Muscle of leg (tissue), 11 donors: ENCODE data around the gene MYLK4. TPM values are rescaled to one million over a fixed set of nuclear protein-coding genes. Genes with fewer than 3 reads are reported as not detected.

Experiments used
- DNase-seq: peaks from one replicate; pipeline ENCODE4 v3.0.0; 2013
- H3K27ac ChIP-seq: one replicate; pipeline ENCODE4 v1.5.1; 2013; ENCODE audit warnings: mild to moderate bottlenecking, low read length, control low read depth
- H3K27me3 ChIP-seq: one replicate; pipeline ENCODE4 v1.6.1; 2013; ENCODE audit warnings: low read length; ENCODE audit not compliant: control insufficient read depth, insufficient read depth
- H3K36me3 ChIP-seq: one replicate; pipeline ENCODE4 v1.6.1; 2013; ENCODE audit warnings: low read length; ENCODE audit not compliant: control insufficient read depth, insufficient read depth
- H3K4me1 ChIP-seq: one replicate; pipeline ENCODE4 v1.6.1; 2013; ENCODE audit warnings: low read length; ENCODE audit not compliant: control insufficient read depth, insufficient read depth
- H3K4me3 ChIP-seq: one replicate; pipeline ENCODE4 v1.5.1; 2013; ENCODE audit warnings: low read length, control low read depth
- H3K9me3 ChIP-seq: replicated peaks from 2 replicates; pipeline ENCODE4 v1.6.1; 2013; ENCODE audit warnings: low read depth, low read length; ENCODE audit not compliant: control insufficient read depth
- WGBS: methylation state at CpG from one replicate; pipeline ENCODE4 v1.1.5; 2013; ENCODE audit warnings: missing lambda C conversion rate; ENCODE audit not compliant: insufficient coverage; 5-methylcytosine and 5-hydroxymethylcytosine counted together
- polyA plus RNA-seq, 8 donors: library from polyadenylated mRNA; unstranded; fragments of 120-200 nt; gene quantifications; one replicate each; pipeline versions ENCODE4 v1.2.1 to v1.2.3, GENCODE V29; 2013; ENCODE audit warnings: inconsistent platforms in 1 of 8, low replicate concordance in 1 of 8; ENCODE audit not compliant: insufficient read length in 8 of 8, insufficient read depth in 1 of 8
- total RNA-seq: library from RNA; stranded (reverse); fragments of 120-200 nt; gene quantifications from one replicate; pipeline ENCODE4 v1.2.4, GENCODE V29; 2013

MYLK4 gene
- total and polyA plus RNA-seq, 9 donors, result 6.1 to 12.1 (median 10.6) TPM

GRCh38 chr6:2712102-2712501, 38.6 kb downstream of the MYLK4 start:
- WGBS, result 72% methylated on average over 2 of the region's 5 CpGs
- Histone ChIP-seq H3K27me3 (no peaks in the 10 kb centered on the region), H3K9me3 (no peaks in the 10 kb centered on the region), H3K27ac (no peak overlapping the region), H3K4me3 (no peak overlapping the region), H3K4me1 (no peaks in the 10 kb centered on the region), H3K36me3 (no peaks in the 10 kb centered on the region)
- no peak for DNase-seq

DNA sequence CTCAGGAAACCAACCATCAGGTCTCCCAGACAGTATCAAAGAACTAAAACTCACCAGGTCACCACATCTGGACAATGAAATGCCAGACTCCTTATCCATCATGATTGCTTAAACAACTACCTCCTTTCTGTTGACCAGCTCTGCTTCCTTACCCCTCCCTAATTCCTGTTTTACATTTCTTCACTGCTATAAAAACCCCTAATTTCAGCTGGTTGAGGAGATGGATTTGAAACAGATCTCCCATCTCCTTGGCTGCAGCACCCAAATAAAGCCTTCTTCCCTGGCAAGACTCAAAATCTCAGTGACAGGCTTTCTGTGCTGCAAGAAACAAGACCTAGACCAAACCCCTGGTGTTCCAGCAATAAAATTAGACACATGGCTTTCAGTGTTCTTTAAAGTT, 40.3 kb downstream of the MYLK4 start:
- Histone ChIP-seq H3K27me3 (no peaks in the 10 kb centered on the region), H3K9me3 (no peaks in the 10 kb centered on the region), H3K4me3 (no peak overlapping the region), H3K36me3 (no peaks in the 10 kb centered on the region), H3K27ac (no peak overlapping the region), H3K4me1 (no peaks in the 10 kb centered on the region)
- DNase-seq, result no peak

- H3K36me3 ChIP-seq, result no peaks in the 10 kb centered on the region
- no peaks in the 10 kb centered on the region for H3K9me3 ChIP-seq
- H3K27me3 ChIP-seq, result no peaks in the 10 kb centered on the region
- no peak for DNase-seq
- no peak overlapping the region for H3K27ac ChIP-seq
- H3K4me1 ChIP-seq, result no peaks in the 10 kb centered on the region
- no peak overlapping the region for H3K4me3 ChIP-seq
- WGBS, result no CpG with 5 or more reads among the region's 5 CpGs
Observed at GRCh38 chr6:2708456-2708855, 42.3 kb downstream of the MYLK4 start.

GRCh38 chr6:2706558-2706957, 44.2 kb downstream of the MYLK4 start:
- no peak overlapping the region for H3K27ac ChIP-seq
- 40% methylated on average over 3 of the region's 7 CpGs for WGBS
- no peak for DNase-seq
- H3K4me1 ChIP-seq, result no peaks in the 10 kb centered on the region
- H3K27me3 ChIP-seq, result no peaks in the 10 kb centered on the region
- H3K4me3 ChIP-seq, result no peak overlapping the region
- no peaks in the 10 kb centered on the region for H3K9me3 ChIP-seq
- no peaks in the 10 kb centered on the region for H3K36me3 ChIP-seq

DNA sequence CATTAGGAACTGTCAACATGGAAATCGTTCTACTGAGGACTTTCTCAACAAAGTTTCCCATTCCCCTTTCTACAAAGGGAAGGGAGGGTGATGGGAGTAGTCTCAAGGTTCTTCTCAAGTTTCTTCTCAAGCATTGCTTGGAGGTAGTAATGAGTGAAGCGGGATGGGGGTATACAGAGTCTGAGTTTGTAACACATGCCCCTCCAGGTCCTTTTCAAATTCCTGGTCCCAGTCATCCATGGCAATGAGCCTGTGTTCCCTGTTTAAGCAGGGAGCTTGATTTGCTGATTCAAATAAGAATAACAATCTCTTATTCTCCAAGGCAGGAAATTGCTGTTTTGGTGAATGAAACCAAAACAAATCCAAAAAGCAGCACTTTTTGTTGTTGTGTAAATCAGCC, 45.5 kb downstream of the MYLK4 start:
- DNase-seq, result no peak
- no CpG with 5 or more reads among the region's 2 CpGs for WGBS
- no peaks in the 10 kb centered on the region for H3K36me3 ChIP-seq
- H3K27me3 ChIP-seq, result no peaks in the 10 kb centered on the region
- H3K27ac ChIP-seq, result no peak overlapping the region
- H3K4me1 ChIP-seq, result no peaks in the 10 kb centered on the region
- no peaks in the 10 kb centered on the region for H3K9me3 ChIP-seq
- H3K4me3 ChIP-seq, result no peak overlapping the region

DNA sequence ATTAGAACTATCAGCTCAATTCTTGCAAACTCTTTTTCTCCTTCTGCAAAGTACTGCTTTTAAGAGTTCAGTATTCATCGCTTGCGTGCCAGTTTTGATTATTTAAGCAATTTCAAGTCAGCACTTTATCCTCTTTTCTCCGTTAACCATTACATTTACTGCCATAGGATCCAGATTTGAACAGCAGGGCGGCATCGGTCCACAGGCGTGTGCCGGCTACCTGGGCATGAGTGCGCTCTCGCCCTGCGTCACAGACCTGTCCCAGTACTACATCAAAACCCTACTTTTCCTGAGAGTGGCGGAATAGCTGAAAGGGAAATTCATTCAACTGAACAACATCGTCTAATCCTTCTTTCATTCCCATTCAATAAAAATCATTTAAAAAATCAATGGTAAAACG, 53.4 kb downstream of the MYLK4 start:
- no peak for DNase-seq
- no peak overlapping the region for H3K4me3 ChIP-seq
- no peak overlapping the region for H3K27ac ChIP-seq
- H3K4me1 ChIP-seq, result no peaks in the 10 kb centered on the region
- WGBS, result 86% methylated on average over 10 of the region's 13 CpGs
- H3K27me3 ChIP-seq, result no peaks in the 10 kb centered on the region
- no peaks in the 10 kb centered on the region for H3K9me3 ChIP-seq
- no peaks in the 10 kb centered on the region for H3K36me3 ChIP-seq

GRCh38 chr6:2695454-2696095, 55.1 kb downstream of the MYLK4 start:
- H3K27me3 ChIP-seq, result no peaks in the 10 kb centered on the region
- H3K36me3 ChIP-seq, result no peaks in the 10 kb centered on the region
- H3K9me3 ChIP-seq, result no peaks in the 10 kb centered on the region
- 60% methylated on average over 1 of the region's 5 CpGs for WGBS
- no peak overlapping the region for H3K4me3 ChIP-seq
- H3K27ac ChIP-seq, result no peak overlapping the region
- H3K4me1 ChIP-seq, result no peaks in the 10 kb centered on the region
- peak; percentile 84 for DNase-seq

DNA sequence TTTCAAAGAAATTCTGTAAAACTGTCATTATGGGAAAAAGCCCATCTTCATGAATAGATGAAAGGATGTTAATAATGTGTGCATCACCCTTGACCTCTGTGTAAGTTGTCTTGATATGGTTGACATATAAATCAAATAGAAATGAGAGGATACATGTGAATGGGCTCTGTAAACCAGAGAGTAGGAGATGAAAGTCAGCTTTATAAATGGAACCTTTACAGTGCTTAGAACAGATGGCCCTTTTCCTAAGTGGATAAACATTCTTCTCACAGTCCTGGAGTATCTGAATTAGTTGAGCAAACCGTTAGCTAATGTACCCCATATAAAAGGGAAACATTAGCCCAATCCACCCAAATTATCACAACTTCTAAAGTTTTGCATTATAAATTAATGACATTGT, 57.5 kb downstream of the MYLK4 start:
- no peaks in the 10 kb centered on the region for H3K9me3 ChIP-seq
- no peak for DNase-seq
- no CpG with 5 or more reads among the region's 1 CpG for WGBS
- H3K4me3 ChIP-seq, result no peak overlapping the region
- H3K27ac ChIP-seq, result no peak overlapping the region
- no peaks in the 10 kb centered on the region for H3K27me3 ChIP-seq
- no peaks in the 10 kb centered on the region for H3K36me3 ChIP-seq
- no peaks in the 10 kb centered on the region for H3K4me1 ChIP-seq

DNA sequence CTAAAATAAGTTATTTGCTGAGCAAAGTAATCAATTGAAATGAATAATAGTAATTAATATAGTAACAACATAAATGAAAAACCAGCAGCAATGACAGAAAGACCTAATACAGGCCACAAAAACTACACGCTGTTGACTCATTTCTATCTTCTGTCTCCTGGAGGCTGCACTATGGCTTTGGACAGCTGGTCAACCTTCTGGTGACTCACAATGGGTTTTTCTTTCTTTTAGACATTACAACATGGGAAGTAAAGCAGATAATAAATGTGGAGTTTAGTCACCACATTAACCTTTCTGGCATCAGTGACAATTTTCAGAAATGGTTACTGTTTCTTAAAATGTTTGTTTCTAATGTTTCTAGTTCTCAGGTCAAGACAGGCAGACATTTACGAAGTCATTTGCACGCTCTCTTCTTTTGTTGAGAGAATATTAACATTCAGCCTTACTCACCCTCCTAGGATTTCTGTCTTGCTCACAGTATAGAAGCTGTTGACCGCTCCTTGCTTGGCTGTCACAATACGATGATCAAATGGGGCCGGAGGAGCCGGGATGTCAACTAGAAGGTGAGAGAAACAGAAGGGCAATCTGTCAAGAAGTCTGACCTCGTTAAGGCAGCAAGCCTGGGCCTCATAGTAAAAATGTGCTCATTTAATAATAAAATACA, 62.2 kb downstream of the MYLK4 start:
- Histone ChIP-seq H3K27ac (no peak overlapping the region), H3K4me3 (no peak overlapping the region), H3K4me1 (peaks cover 7% of the 10 kb centered on the region), H3K36me3 (peaks cover 15% of the 10 kb centered on the region), H3K9me3 (no peaks in the 10 kb centered on the region), H3K27me3 (no peaks in the 10 kb centered on the region)
- no peak for DNase-seq
- WGBS, result no CpG with 5 or more reads among the region's 8 CpGs

- Histone ChIP-seq H3K27me3 (no peaks in the 10 kb centered on the region), H3K4me3 (no peak overlapping the region), H3K36me3 (peaks cover 15% of the 10 kb centered on the region), H3K4me1 (peaks cover 7% of the 10 kb centered on the region), H3K27ac (peak overlapping the region; percentile 7), H3K9me3 (no peaks in the 10 kb centered on the region)
- WGBS, result 48% methylated on average over 3 of the region's 7 CpGs
- peak; percentile 42 for DNase-seq
Observed at GRCh38 chr6:2687456-2687855, 63.3 kb downstream of the MYLK4 start.
